SK-N-SH (cell line): ENCODE measurements around the gene HNF1A.

Experiments used
- ELF1 ChIP-seq: IDR thresholded peaks from 2 replicates; pipeline ENCODE4 v1.4.0; 2012
- EP300 ChIP-seq, 2 experiments: IDR thresholded peaks; 2 replicates each; pipeline versions ENCODE4 v1.4.0 to v1.6.1; 2012; ENCODE audit warnings: borderline replicate concordance in 1 of 2, low read depth in 1 of 2, low read length in 1 of 2
- EZH2phosphoT487 ChIP-seq: fragments of 200-600 bp; sonication (generic); IDR thresholded peaks from 2 replicates; pipeline ENCODE4 v1.6.1; 2017; ENCODE audit warnings: low read depth, mixed run types, mild to moderate bottlenecking, antibody characterized with exemption, moderate library complexity, borderline replicate concordance
- FOSL2 ChIP-seq: IDR thresholded peaks from 2 replicates; pipeline ENCODE4 v1.4.0; 2012; ENCODE audit warnings: low read depth, mild to moderate bottlenecking, moderate library complexity, borderline replicate concordance
- FOXM1 ChIP-seq: IDR thresholded peaks from 2 replicates; pipeline ENCODE4 v1.4.0; 2012; ENCODE audit warnings: low read depth, mild to moderate bottlenecking
- JUND ChIP-seq: IDR thresholded peaks from 2 replicates; pipeline ENCODE4 v1.4.0; 2012
- MXI1 ChIP-seq: IDR thresholded peaks from 2 replicates; pipeline ENCODE4 v1.6.1; 2012; ENCODE audit warnings: mild to moderate bottlenecking, low read depth, low read length, improper control_type of control experiment
- NFIC ChIP-seq: IDR thresholded peaks from 2 replicates; pipeline ENCODE4 v1.4.0; 2012; ENCODE audit warnings: borderline replicate concordance
- SMC3 ChIP-seq: IDR thresholded peaks from 2 replicates; pipeline ENCODE4 v1.6.1; 2012; ENCODE audit warnings: low read depth, low read length, improper control_type of control experiment
- TAF1 ChIP-seq: IDR thresholded peaks from 2 replicates; pipeline ENCODE4 v1.6.1; 2012; ENCODE audit warnings: low read depth, mild to moderate bottlenecking, low read length, moderate library complexity, borderline replicate concordance
- YY1 ChIP-seq: IDR thresholded peaks from 2 replicates; pipeline ENCODE4 v1.4.0; 2012; ENCODE audit warnings: low read depth, mild to moderate bottlenecking
- TF ChIP-seq, protein P1 (sequence below): fragments of 200-600 bp; sonication (generic); IDR thresholded peaks from 2 replicates; pipeline ENCODE4 v1.6.1; 2017; ENCODE audit warnings: antibody characterized with exemption, mild to moderate bottlenecking, moderate library complexity
- TF ChIP-seq, protein P2 (sequence below): IDR thresholded peaks from 2 replicates; pipeline ENCODE4 v1.4.0; 2012; ENCODE audit warnings: low read depth, borderline replicate concordance
- TF ChIP-seq, protein P3 (sequence below): fragments of 150-350 bp; IDR thresholded peaks from 2 replicates; pipeline ENCODE4 v1.6.1; 2017; ENCODE audit warnings: antibody characterized with exemption, low read length, low read depth, borderline replicate concordance

DNA sequence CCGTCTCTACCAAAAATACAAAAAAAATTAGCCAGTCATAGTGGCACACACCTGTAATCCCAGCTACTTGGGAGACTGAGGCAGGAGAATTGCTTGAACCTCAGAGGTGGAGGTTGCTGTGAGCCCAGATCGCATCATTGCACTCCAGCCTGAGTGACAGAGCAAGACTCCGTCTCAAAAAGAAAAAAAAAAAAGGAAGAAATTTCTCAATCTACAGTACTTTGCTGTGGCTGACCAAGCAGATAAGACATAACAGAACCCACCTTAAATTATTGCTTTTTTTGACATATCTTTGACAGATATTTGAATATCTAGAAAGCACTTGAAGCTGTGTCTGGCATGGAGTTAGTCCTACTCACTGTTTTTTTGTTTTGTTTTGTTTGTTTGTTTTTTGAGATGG lies 34.9 kb upstream of the HNF1A start:
- TF ChIP-seq, protein P1, sequence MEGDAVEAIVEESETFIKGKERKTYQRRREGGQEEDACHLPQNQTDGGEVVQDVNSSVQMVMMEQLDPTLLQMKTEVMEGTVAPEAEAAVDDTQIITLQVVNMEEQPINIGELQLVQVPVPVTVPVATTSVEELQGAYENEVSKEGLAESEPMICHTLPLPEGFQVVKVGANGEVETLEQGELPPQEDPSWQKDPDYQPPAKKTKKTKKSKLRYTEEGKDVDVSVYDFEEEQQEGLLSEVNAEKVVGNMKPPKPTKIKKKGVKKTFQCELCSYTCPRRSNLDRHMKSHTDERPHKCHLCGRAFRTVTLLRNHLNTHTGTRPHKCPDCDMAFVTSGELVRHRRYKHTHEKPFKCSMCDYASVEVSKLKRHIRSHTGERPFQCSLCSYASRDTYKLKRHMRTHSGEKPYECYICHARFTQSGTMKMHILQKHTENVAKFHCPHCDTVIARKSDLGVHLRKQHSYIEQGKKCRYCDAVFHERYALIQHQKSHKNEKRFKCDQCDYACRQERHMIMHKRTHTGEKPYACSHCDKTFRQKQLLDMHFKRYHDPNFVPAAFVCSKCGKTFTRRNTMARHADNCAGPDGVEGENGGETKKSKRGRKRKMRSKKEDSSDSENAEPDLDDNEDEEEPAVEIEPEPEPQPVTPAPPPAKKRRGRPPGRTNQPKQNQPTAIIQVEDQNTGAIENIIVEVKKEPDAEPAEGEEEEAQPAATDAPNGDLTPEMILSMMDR, result no peak
- TF ChIP-seq EZH2phosphoT487 (no peak), TAF1 (no peak), YY1 (no peak), EP300 (IDR thresholded peaks at IDR 0.05; ENCODE audit: borderline replicate concordance in 1 of 2, low read depth in 1 of 2, low read length in 1 of 2) (no peak), FOSL2 (no peak), JUND (no peak), NFIC (no peak), FOXM1 (no peak), MXI1 (no peak), ELF1 (no peak), SMC3 (no peak)
- TF ChIP-seq, protein P2, sequence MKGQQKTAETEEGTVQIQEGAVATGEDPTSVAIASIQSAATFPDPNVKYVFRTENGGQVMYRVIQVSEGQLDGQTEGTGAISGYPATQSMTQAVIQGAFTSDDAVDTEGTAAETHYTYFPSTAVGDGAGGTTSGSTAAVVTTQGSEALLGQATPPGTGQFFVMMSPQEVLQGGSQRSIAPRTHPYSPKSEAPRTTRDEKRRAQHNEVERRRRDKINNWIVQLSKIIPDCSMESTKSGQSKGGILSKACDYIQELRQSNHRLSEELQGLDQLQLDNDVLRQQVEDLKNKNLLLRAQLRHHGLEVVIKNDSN, result no peak
- TF ChIP-seq, protein P3, sequence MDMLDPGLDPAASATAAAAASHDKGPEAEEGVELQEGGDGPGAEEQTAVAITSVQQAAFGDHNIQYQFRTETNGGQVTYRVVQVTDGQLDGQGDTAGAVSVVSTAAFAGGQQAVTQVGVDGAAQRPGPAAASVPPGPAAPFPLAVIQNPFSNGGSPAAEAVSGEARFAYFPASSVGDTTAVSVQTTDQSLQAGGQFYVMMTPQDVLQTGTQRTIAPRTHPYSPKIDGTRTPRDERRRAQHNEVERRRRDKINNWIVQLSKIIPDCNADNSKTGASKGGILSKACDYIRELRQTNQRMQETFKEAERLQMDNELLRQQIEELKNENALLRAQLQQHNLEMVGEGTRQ, result no peak
